NB4 (cell line): ENCODE results near the gene FAU.

Experiments used
- DNase-seq: peaks from one replicate; pipeline ENCODE4 v3.0.0; 2010; ENCODE audit warnings: low read depth
- H3K4me3 ChIP-seq: one replicate; pipeline ENCODE4 v1.5.1; 2011; ENCODE audit warnings: mild to moderate bottlenecking, low read depth, low read length, moderate library complexity
- MYC ChIP-seq: IDR thresholded peaks from 2 replicates; pipeline ENCODE4 v1.6.1; 2011; ENCODE audit warnings: low read depth, low read length
- POLR2A ChIP-seq: IDR thresholded peaks from 2 replicates; pipeline ENCODE4 v1.6.1; 2011; ENCODE audit warnings: mild to moderate bottlenecking; ENCODE audit not compliant: insufficient read length; ENCODE audit errors: extremely low read depth
- TF ChIP-seq, protein P1 (sequence below): IDR thresholded peaks from one replicate; pipeline ENCODE4 v1.5.1; 2012; ENCODE audit warnings: low read depth, low read length
- TF ChIP-seq, protein P2 (sequence below): IDR thresholded peaks from 2 replicates; pipeline ENCODE4 v1.6.1; 2011; ENCODE audit warnings: low read depth, low read length

The FAU gene

GRCh38 chr11:65111744-65112545 lies 10.0 kb downstream of the FAU start, which contains the start of gene TM7SF2:
TSS of gene TM7SF2 (plus strand) at chr11:65111872. CDS start at chr11:65112016, 144 bp downstream.
- peak; percentile 97 for DNase-seq
- peak; percentile 91 for TF ChIP-seq POLR2A
- no peak for TF ChIP-seq MYC
- H3K4me3 ChIP-seq: peak within 1 kb of the TSS; percentile 59

GRCh38 chr11:65111159-65111743 lies 10.7 kb downstream of the FAU start:
- no peak overlapping the region for H3K4me3 ChIP-seq
- no peak for DNase-seq
- TF ChIP-seq MYC (no peak; the same call in 1 of the 2 replicates), POLR2A (no peak)
- TF ChIP-seq, protein P1, sequence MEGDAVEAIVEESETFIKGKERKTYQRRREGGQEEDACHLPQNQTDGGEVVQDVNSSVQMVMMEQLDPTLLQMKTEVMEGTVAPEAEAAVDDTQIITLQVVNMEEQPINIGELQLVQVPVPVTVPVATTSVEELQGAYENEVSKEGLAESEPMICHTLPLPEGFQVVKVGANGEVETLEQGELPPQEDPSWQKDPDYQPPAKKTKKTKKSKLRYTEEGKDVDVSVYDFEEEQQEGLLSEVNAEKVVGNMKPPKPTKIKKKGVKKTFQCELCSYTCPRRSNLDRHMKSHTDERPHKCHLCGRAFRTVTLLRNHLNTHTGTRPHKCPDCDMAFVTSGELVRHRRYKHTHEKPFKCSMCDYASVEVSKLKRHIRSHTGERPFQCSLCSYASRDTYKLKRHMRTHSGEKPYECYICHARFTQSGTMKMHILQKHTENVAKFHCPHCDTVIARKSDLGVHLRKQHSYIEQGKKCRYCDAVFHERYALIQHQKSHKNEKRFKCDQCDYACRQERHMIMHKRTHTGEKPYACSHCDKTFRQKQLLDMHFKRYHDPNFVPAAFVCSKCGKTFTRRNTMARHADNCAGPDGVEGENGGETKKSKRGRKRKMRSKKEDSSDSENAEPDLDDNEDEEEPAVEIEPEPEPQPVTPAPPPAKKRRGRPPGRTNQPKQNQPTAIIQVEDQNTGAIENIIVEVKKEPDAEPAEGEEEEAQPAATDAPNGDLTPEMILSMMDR: no peak
- TF ChIP-seq, protein P2, sequence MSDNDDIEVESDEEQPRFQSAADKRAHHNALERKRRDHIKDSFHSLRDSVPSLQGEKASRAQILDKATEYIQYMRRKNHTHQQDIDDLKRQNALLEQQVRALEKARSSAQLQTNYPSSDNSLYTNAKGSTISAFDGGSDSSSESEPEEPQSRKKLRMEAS: no peak

DNA sequence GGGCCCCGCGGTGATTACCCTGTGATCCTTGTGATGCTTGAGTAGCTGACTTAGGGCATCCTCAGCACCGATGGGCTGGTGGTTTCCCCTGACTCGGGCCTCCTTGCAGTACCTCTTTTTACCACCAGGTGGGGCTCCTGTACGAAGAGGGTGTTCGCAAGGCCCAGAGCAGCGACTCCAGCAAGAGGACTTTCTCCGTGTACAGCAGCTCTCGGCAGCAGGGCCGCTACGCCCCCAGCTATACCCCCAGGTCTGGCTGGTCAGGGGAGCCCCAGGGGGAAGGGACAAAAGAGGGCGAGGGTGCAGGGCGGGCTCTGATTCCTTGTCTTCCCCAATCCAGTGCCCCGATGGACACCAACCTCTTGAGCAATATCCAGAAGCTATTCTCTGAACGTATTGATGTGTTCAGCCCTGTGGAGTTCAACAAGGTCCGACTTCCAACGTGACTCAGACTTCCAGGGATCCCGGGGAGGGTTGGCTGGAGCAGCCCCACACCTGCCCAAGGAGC lies 11.5 kb downstream of the FAU start:
- H3K4me3 ChIP-seq: no peak overlapping the region
- TF ChIP-seq, protein P1: peak; percentile 91
- TF ChIP-seq POLR2A: peak; percentile 10
- TF ChIP-seq, protein P2: peak; percentile 65
- 0 out of 2 replicates have a peak, but pooled peaks have one; percentile 34 for TF ChIP-seq MYC
- DNase-seq: peak; percentile 88

DNA sequence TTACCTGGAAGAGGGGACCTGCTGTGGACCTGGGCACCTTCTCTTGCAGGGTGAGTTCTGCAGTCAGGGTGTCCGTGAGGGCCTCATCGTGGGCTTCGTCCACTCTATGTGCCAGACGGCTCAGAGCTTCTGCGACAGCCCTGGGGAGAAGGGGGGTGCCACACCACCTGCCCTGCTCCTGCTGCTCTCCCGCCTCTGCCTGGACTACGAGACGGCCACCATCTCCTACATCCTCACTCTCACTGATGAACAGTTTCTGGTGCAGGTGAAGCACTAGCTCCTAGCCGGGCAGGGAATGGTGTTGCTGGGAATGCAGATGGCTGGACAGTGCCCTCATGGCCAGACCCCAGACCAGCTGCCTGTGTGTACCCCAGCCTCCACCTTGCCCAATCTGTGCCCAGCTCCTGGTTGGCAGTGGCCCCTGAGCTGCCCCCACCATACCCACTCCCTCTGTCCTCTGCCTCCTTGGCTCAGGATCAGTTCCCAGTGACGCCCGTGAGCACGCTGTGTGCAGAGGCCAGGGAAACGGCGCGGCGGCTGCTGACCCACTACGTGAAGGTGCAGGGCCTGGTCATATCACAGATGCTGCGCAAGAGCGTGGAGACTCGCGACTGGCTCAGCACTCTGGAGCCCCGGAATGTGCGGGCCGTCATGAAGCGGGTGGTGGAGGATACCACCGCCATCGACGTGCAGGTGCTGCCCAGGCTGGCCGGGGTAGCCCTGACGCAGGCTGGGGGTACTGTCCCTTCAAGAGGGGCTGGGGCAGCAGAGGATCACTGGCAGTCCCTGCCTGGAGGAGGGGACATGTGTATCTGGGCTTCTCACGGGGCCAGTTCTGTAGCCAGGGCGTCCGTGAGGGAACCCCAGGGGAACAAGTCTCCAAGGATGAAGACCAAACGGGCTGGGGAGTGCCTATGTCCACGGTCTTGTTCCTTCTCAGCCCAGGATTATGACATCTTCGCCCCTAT lies 12.4 kb downstream of the FAU start:
- TF ChIP-seq MYC (no peak), POLR2A (peak; percentile 2)
- TF ChIP-seq, protein P1: no peak
- H3K4me3 ChIP-seq: no peak overlapping the region
- no peak for DNase-seq

- TF ChIP-seq MYC (no peak), POLR2A (no peak)
- TF ChIP-seq, protein P1: no peak
- TF ChIP-seq, protein P2: no peak
- no peak overlapping the region for H3K4me3 ChIP-seq
- DNase-seq: no peak
Measured at GRCh38 chr11:65108469-65109123, 13.3 kb downstream of the FAU start.
